ENCODE measurements around the gene TADA2B.
"Not testable (repeated sequence)": the region's sequence is repeated elsewhere in the genome, so short reads cannot be mapped to it uniquely, and the experiment has no call there.

The TADA2B gene

GRCh38 chr4:7086384-7086783 lies 43.2 kb downstream of the TADA2B start:
- DNase-seq: peak; percentile 26

- no peak for DNase-seq
Observed at GRCh38 chr4:7087036-7087435, 43.9 kb downstream of the TADA2B start.

GRCh38 chr4:7089213-7089986 lies 46.2 kb downstream of the TADA2B start:
- no peak for DNase-seq

- DNase-seq: no peak
Observed at GRCh38 chr4:7092026-7092425, 48.9 kb downstream of the TADA2B start.

- no peak for DNase-seq
Observed at GRCh38 chr4:7094916-7095315, 51.7 kb downstream of the TADA2B start.

GRCh38 chr4:7095611-7096155 lies 52.5 kb downstream of the TADA2B start:
- DNase-seq: no peak

- no peak for DNase-seq
Observed at GRCh38 chr4:7096236-7096635, 53.1 kb downstream of the TADA2B start.

GRCh38 chr4:7101692-7102515 lies 58.7 kb downstream of the TADA2B start:
- DNase-seq: peak; percentile 64

GRCh38 chr4:7102516-7102909 lies 59.3 kb downstream of the TADA2B start:
- DNase-seq: not testable (repeated sequence)

GRCh38 chr4:7103031-7103606 lies 59.9 kb downstream of the TADA2B start:
- peak; percentile 65 for DNase-seq

GRCh38 chr4:7103607-7104365 lies 60.6 kb downstream of the TADA2B start:
- DNase-seq: no peak

- no peak for DNase-seq
Observed at GRCh38 chr4:7104366-7105031, 61.3 kb downstream of the TADA2B start.

- DNase-seq: no peak
Observed at GRCh38 chr4:7105276-7105675, 62.1 kb downstream of the TADA2B start.

- DNase-seq: no peak
Observed at GRCh38 chr4:7107166-7107905, 64.2 kb downstream of the TADA2B start.
